CD4-positive, alpha-beta T cell treated with Interleukin-2 at 100 ng/mL for 4 hours (primary cell): ENCODE measurements around the gene CAMK2D.
"Not testable (repeated sequence)": the region's sequence is repeated elsewhere in the genome, so short reads cannot be mapped to it uniquely, and the experiment has no call there.

Source experiments
- DNase-seq: peaks from one replicate; pipeline ENCODE4 v3.0.0-alpha.2; 2020; ENCODE audit warnings: low spot score

CAMK2D gene

DNA sequence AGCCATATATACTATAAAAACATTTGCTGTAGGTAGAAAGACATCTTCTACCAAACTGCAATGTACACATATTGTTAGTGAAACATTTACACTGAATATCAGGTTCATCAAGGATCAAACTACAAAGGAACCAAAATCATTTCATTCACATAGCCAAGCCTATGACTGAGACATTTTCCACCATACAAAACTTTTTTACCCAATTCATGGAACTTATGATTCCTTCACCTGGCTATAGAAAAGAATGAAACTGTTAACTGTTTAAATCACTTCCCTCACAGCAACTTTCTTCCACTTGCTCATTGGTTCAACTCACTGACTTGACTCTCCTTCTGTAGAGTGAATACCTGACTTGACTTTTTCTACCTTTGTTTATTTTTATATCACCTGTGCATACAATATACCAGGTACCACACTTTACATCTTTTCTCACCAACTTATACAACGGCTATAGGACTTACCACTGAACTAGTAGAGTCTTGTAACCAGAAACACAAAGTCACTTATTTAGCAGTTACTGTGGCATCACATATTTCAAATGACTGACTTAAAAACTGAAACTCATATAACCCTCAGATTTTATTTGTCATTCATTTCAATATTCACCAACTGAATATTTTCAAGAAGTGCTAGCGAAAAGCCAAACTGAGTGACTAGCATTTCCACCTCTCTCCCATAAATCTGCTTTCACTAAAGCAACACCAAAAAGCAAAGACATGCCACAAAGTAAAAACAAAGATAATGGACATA lies 30.9 kb downstream of the CAMK2D start:
- DNase-seq = no peak

DNA sequence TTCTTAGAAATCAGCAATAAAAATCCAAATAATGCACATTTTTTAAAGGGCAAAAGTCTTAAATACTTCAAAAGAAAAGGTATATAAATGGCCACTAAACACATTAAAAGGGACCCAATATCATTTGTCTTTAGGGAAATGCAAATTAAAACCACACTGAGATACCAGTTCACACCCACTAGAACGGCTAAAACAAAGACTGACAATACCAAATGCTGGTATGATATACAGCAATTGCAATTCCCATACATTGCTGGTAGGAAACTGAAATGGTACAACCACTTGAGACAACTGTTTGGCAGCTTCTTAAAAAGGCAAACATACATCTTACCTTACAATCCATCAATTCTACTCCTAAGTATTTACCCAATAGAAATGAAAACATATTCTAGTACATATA lies 33.7 kb downstream of the CAMK2D start:
- DNase-seq = no peak

DNA sequence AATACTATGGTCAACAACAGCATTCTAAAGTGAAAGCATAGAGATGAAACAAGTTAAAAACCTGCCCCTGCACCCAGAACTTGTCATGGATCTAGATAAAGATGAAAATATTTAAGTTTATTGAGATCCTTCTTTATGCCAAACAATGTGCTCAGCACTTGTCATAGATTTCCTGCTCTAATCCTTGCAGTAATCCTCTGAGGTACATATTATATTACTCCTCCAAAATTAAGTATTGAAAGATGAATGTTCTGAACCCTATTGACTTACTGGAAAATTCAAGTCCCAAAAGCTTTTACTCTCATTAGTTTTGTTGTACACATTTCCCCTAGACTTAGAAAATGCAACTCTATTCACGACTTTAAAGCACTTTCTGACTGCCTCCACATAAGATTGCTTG lies 35.6 kb downstream of the CAMK2D start:
- DNase-seq = no peak

DNA sequence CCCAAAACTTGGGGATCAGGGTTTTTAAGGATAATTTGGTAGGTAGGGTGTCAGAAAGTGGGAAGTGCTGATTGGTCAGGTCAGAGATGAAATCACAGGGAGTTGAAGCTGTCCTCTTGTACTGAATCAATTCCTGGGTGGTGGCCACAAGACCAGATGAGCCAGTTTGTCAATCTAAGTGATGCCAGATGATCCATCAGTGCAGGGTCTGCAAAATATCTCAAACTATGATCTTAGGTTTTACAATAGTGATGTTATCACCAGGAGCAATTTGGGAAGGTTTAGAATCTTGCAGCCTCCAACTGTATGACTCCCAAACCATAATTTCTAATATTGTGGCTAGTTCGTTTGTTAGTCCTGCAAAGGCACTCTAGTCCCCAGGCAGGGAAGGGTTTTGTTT lies 43.3 kb downstream of the CAMK2D start:
- no peak for DNase-seq

DNA sequence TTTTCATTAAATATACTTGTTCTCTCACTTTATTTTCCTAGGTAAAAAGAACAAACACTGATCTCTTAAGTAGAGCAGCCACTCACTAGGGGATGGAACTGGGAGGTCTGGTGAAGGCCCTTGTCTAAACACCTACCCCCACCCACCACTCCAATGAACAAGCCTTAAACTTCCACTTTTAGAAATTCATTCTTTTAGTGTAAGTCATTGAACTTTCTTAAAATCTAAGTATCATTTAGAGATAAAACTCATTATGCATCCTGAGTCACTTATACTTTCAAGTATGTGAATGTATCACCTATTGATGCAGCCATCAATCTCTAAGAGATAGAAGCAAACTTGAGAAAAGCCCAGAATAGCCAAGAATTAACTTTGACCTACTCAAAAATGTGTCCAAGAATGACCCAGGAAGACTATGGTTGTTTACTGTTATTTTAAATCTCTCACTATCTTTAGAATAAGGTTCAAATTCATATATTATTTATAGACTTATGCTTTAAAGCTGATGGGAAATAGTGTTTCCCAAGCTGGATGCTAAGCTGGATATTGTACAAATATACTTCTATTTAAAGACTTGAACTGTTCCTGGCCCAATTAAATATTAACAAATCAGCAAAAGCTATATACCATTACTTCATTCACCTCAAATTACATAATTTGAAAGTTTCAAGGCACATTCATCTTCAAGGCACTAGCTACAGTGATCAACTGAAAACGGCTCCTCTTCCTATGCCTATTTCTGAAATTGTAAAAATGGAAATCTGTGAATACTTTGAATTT lies 49.5 kb downstream of the CAMK2D start:
- DNase-seq = no peak

DNA sequence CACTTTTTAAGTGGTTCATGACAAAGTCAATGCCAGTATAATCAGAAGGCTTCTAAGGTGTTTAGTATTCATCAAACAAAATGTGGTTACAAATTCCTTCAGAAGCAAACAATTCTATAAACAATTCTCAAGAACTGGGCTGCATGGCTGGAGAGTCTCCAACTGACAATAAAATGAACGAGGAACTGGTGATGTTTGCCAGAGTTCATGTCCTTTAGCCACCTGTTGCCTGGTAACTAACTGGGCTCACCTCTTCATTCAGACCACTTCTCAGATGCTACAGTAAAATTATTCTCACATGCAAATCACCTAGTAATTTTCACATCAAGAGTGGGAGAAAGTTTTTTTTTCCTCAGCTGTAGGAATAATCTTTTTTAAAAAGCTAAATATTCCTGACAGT lies 53.3 kb downstream of the CAMK2D start:
- no peak for DNase-seq

DNA sequence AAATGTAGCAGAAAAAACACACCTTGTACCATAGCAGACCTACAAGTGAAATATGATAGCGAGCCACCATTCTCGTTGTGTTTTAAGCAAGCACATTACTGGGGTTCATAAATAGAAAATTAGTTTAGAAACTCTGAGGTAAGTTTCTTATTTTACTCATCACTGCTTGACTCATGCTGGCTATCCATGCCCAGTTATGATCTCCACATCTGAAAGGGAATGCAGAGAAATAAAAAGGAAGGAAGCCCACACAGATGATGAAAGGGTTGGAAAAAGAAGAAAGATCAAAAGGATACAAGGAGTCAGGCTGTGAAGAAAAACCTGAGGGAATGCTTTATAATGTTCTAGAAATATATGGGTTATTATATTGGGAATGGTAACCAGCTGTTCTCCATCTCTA lies 54.5 kb downstream of the CAMK2D start:
- no peak for DNase-seq

DNA sequence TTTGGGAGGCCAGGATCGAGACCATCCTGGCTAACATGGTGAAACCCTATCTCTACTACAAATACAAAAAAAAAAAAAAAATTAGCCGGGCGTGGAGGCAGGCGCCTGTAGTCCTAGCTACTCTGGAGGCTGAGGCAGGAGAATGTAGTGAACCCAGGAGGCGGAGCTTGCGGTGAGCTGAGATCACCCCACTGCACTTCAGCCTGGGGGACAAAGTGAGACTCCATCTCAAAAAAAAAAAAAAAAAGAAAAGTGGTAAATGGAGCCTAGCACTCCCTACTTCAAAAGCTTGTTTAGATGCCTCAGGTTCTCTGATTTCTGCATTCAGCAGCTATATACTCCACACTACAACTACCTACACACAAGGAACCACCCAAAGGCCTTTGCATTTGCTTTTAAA lies 56.4 kb downstream of the CAMK2D start:
- not testable (repeated sequence) for DNase-seq

DNA sequence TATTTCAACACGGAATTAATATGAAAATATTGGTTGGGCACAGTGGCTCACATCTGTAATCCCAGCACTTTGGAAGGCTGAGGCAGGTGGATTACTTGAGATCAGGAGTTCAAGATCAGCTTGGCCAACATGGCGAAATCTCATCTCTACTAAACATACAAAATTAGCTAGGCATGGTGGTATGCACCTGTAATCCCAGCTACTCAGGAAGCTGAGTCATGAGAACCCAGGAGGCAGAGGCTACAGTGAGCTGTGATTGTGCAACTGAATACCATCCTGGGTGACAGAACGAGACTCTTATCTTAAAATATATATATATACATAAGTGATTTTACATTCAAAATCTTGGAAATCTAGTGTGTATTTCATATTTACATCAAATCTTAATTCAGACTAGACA lies 58.9 kb downstream of the CAMK2D start:
- DNase-seq = not testable (repeated sequence)

DNA sequence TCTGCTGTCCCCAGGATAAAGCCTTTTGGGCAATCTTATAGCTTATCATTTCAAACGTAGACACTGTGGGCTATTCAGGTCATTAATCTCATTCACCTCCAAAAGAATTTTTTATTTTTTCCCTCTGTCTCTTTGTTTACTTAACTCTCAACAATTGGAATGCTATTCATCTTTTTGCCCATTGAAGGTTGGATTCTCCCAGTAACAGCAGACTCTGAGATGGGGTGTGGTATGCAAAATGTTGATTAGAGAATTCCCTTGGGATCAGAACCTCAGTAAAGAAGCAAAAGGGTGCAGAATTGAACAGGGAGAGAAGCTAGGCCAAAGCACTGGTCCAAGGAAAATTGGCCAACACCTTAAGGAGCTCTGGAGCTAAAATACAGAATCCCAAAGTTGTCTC lies 60.4 kb downstream of the CAMK2D start:
- DNase-seq = no peak

DNA sequence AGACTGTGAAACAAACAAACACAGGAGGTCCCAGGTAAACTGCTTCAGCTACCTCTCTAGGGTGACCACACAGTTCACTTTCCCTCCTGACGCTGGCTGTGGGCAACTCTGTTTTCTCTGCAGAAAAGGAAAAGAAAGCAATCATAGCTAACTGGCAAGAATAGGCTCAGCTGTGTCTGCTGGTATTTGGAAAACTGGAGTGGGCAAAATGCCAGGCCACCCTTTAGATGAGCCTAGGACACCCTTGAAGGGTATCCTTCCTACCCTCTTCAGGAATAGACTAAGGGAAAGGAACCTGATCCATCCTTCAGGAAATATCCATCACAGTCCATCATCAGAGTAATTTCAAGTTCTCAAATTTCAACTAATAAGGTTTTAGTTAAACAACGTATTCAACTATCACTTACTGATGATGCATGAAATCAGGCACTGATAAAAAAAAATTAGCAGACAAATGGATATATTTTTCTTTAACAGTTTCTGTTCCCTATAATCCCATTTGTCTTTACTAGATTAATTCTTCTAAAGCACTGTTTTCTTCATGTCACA lies 60.9 kb downstream of the CAMK2D start:
- DNase-seq = no peak

DNA sequence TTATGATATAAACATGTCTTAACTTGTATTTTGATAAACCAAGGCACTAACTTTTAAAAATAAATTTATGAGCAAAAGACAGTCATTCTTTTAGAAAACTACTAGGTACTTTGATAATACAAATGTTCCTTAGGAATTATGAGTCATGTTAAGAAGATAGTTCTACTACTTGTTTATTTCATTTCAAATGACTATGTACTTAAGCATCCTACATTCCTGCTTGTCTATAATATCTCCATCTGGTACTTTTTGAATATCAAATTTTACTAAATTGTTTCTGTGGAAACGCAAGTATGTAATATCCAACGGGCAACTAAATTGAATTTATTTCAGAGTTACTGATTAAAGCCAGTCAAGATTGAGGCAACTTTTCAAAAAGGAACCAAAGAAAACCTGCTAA lies 61.8 kb downstream of the CAMK2D start:
- DNase-seq = no peak

DNA sequence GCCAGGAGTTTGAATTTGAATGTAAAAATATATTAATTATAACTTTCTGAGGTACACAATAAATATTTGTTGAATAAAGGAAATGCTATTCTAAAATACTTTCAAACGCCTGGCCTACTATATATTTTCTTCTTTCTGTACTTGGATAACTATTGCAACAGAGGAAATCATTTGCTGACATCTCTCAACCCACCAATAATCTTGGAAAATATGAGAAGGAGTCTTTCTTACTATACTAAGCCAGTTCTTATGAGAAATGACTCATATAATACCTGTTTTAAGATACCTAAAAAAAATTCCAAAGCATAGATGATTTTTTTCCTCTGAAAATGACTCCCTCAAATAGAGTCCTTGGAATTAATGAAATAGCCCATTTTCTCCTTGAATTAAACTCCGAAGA lies 64.1 kb downstream of the CAMK2D start:
- DNase-seq = no peak

DNA sequence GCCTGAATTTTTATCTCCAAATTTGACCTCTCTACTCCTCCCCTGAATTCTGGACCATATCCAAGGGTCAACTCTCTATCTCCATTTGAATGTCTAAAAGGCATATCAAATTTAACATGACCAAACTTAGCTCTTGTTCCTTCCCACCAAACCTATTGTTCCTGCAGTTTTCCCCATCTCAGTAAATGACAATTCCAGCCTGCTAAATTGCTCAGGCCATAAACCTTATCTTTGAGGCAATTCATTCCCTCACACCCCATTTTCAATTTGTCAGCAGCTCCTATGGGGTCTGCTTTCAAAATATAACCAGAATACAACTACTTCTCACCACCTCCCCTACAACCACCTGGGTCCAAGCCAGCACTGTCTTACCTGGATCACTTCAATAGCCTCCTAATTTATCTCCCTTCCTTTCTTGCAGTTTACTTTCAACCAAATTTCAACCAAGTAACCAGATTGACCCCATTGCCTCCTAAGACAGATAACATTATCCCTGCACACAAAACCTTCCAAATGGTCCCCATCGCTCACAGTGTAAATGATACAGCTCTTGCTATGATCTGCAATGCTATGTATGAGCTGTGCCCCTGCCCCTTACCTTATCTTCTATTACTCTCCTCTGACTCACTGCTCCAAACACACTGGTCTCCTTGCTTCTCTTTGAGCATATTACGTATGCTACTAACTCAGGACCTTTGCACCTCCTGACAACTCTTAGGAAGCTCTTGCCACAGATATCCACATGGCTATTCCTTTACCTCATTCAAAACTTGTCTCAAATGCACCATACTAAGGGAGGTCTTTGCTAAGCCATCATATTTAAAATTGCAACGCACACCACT lies 66.0 kb downstream of the CAMK2D start:
- no peak for DNase-seq

DNA sequence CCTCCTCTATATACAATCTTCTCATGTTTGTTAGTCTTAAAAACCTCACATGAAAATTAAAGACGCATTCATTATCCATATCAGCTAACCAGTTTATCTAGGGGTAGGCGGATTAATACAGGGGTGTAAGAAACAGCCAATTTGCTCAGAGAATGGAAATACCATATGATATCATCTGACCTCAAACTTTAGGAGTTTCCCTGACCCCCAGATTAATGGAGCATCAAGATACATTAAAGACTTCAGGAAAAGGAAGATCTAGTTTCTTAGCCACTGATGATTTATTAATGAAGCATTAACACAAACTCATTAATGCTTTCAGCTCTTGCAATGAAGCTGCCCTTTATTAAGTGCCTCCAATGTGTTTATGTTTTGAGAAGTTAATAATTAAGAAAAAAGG lies 67.5 kb downstream of the CAMK2D start:
- DNase-seq = no peak

DNA sequence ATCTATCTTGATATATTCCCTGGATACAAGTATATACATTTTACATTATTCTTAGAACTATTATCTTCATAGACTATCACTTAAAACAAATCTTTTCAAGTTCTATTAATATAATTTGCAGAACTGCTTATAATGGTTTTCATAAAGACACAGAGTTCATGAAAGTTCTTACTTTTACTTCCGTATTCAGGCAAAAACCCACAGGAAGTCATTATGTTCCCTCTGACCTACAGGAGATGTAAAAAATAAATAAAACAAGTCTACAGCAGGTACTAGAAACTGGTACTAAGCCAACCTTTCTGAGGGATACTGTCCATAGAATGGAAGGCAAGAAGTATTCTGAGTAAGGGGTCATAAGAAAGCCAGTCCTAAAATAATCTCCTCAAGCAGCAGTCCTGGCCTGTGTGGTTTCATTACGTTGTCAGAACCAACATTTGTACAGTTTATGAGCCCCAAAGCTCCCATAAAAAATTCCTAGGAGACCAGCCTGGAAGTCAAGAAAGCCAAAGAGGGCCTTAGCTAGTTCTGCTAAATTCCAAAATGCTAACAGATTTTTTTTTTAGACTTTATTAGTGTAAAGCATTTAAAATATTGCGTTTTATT lies 68.6 kb downstream of the CAMK2D start:
- peak; percentile 24 for DNase-seq

DNA sequence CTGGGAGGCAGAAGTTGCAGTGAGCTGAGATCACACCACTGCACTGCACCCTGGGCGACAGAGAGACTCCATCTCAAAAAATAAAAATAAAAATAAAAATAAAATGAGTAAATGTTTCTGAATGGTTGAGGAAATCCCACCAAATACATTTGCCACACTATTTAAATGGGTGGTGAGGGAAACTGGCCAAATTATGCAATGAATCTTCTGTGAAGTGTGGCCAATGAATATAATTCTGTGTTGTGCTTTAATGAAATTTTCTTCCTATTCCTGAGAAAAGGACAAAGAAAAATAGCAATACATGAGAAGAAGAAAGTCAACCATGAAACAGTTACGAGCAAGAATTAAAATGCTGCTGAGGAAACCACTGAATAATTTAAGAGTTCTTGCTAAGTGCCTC lies 69.9 kb downstream of the CAMK2D start:
- DNase-seq = no peak

DNA sequence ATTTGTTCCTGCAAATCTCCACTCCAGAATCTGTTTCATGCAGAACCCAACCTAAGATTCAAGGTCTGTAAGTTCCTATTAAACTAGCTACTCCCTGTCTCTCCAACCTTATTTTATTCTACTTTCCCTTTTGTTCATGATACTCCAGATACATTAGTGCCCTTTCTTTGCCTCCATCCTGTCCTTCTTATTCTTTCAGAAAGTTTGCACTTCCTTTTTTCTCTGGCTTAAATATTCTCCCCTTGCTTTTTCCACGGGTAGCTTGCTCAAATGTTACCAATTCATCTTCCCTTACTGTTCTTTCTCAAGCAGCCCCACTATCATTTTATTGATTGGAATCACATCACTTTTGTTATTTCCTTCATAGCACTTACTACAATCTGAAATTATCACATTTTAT lies 72.1 kb downstream of the CAMK2D start:
- no peak for DNase-seq

DNA sequence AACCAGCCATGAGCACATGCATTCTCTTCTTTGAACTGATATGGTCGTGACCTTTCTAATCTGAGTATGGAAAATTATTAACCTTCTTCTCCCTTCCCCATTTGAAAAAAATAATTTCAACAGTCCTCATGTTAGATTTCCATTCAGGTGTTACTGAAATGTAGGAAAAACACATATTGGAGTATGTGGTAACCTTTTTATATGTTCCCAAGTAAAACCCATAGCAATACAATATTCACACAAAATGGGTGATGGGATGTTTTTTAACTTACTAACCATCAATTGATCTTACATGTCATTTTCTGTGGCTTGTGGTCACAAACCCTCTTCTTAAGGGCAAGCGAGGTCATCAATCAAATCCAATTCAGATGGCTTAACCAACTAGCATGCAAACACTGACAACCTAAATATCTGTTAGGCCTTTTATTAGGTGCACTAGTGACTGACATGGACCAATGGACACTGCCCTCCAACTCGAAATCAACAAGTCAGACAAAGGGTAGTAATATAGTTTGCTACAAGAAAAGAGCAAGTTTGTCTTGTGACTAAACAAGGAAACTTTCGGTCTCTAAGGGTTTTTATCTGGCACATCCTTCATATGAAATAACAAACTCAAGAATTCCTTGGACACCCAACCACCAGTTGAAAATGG lies 74.3 kb downstream of the CAMK2D start:
- no peak for DNase-seq

DNA sequence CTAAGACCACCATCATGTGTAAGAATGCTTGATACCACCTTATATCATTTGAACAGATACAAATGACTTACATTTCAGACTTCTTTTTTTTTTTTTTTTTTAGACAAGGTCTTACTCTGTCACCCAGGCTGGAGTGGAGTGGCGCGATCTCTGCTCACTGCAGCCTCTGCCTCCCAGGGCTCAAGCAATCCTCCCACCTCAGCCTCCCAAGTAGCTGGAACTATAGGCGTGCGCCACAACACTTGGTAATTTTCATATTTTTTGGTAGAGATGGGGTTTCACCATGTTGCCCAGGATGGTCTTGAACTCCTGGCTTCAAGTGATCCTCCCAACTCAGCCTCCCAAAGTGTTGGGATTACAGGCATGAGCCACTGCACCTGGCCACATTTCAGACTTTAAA lies 76.4 kb downstream of the CAMK2D start:
- not testable (repeated sequence) for DNase-seq

DNA sequence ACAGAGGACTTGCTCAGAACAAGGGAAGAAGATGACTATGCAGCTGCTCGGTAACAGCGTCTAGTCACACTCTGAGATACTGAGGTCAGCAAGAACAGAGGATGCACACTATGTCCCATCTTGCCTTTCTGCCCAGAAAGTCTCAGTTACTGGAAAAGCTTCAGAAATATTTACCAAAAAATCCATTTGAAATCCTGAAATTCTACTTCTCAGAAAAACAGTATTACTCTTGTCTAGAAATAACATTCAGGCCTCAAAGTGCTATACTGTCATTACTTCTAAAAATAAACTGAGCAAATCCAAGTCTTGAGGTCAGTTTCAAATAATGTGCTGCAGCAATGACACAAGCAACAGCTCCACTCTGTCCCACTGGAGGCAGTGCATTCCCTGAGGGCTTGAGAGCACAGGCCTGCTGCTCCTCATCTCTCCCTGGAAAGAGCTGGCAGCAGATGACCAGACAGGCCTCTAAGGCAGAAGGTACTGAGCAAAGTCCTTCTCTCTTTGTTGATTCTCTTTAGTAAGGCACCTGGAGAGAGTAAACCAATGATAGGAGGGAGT lies 76.9 kb downstream of the CAMK2D start:
- DNase-seq = peak; percentile 34
